Measurements from ENCODE around the gene SCAPER.

DNA sequence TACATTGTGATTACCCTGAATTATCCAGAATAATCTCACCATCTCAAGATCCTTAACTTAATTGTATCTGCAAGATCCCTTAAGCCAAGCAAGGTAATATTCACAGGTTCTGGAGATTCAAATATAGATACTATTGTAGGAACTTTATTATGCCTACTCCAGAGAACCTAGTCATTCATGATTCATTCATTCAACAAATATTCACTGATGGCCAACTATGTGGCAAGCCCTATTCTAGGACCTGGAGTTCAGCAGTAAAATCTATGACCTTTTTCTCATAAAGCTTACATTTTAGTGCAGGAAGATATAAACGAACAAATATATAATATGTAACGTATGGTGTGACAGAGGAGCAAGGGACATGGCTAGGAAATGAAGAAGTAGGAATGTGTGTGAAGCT is 519.0 kb downstream of the SCAPER start:
- TF ChIP-seq, protein P1, sequence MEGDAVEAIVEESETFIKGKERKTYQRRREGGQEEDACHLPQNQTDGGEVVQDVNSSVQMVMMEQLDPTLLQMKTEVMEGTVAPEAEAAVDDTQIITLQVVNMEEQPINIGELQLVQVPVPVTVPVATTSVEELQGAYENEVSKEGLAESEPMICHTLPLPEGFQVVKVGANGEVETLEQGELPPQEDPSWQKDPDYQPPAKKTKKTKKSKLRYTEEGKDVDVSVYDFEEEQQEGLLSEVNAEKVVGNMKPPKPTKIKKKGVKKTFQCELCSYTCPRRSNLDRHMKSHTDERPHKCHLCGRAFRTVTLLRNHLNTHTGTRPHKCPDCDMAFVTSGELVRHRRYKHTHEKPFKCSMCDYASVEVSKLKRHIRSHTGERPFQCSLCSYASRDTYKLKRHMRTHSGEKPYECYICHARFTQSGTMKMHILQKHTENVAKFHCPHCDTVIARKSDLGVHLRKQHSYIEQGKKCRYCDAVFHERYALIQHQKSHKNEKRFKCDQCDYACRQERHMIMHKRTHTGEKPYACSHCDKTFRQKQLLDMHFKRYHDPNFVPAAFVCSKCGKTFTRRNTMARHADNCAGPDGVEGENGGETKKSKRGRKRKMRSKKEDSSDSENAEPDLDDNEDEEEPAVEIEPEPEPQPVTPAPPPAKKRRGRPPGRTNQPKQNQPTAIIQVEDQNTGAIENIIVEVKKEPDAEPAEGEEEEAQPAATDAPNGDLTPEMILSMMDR (IDR thresholded peaks at IDR 0.05): no peak
- TF ChIP-seq, protein P2, sequence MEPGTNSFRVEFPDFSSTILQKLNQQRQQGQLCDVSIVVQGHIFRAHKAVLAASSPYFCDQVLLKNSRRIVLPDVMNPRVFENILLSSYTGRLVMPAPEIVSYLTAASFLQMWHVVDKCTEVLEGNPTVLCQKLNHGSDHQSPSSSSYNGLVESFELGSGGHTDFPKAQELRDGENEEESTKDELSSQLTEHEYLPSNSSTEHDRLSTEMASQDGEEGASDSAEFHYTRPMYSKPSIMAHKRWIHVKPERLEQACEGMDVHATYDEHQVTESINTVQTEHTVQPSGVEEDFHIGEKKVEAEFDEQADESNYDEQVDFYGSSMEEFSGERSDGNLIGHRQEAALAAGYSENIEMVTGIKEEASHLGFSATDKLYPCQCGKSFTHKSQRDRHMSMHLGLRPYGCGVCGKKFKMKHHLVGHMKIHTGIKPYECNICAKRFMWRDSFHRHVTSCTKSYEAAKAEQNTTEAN (CRISPR knock-in tag; IDR thresholded peaks at IDR 0.05): no peak

Measured in WTC11 (cell line).